Thyroid gland (tissue), 4 donors: ENCODE measurements around the gene TMEM52. TPM values are rescaled to one million over a fixed set of nuclear protein-coding genes. Genes with fewer than 3 reads are reported as not detected.

Source experiments
- DNase-seq, 2 donors: peaks; one replicate each; pipeline ENCODE4 v3.0.0-alpha.2; 2019
- H3K27ac ChIP-seq, 3 donors: fragments of 200-600 bp; sonication (generic); 1 replicate in 2 of 3; 2 replicates in 1 of 3; pipeline ENCODE4 v1.5.1; 2016 to 2019; ENCODE audit warnings: mild to moderate bottlenecking in 1 of 3, moderate library complexity in 1 of 3
- H3K27me3 ChIP-seq: fragments of 200-600 bp; sonication (generic); one replicate; pipeline ENCODE4 v1.5.1; 2019
- H3K36me3 ChIP-seq, 2 donors: fragments of 200-600 bp; sonication (generic); one replicate each; pipeline ENCODE4 v1.5.1; 2016 to 2019
- H3K4me1 ChIP-seq, 2 donors: fragments of 200-600 bp; sonication (generic); one replicate each; pipeline ENCODE4 v1.5.1; 2017 to 2019
- H3K4me3 ChIP-seq, 3 donors: fragments of 200-600 bp; sonication (generic); replicated peaks in 1 of 3; 1 replicate in 2 of 3; 2 replicates in 1 of 3; pipeline ENCODE4 v1.5.1; 2016; ENCODE audit warnings: mild to moderate bottlenecking in 1 of 3
- H3K9me3 ChIP-seq: fragments of 200-600 bp; sonication (generic); one replicate; pipeline ENCODE4 v1.5.1; 2017
- CTCF ChIP-seq, 6 experiments: fragments of 200-600 bp in 3 of 6; fragments of 450-650 bp in 3 of 6; sonication (generic) in 3 of 6; IDR thresholded peaks; one replicate each; pipeline ENCODE4 v1.5.1; 2016 to 2019; ENCODE audit warnings: antibody characterized with exemption in 6 of 6, mild to moderate bottlenecking in 2 of 6, inconsistent platforms in 1 of 6, moderate library complexity in 1 of 6
- POLR2A ChIP-seq, 2 donors: fragments of 450-650 bp; IDR thresholded peaks; one replicate each; pipeline ENCODE4 v1.6.1; 2017; ENCODE audit warnings: antibody characterized with exemption in 2 of 2, mild to moderate bottlenecking in 2 of 2, moderate library complexity in 1 of 2
- WGBS, 2 donors: methylation state at CpG; one replicate each; pipeline ENCODE4 v1.1.5; 2017; 5-methylcytosine and 5-hydroxymethylcytosine counted together
- intact Hi-C: fragments of 100-400 bp; cut with DNase I; formaldehyde crosslinking; loops from one replicate; pipeline ENCODE4 v1.15.1; 2023
- total RNA-seq, 4 donors: library from RNA; depleted of rRNA; stranded (reverse); fragments of >200 nt; gene quantifications; one replicate each; pipeline ENCODE4 v1.2.3, GENCODE V29; 2016

Gene TMEM52
- total RNA-seq, 4 donors from 2014 or later = not detected

- Histone ChIP-seq H3K27me3 (no peaks in the 10 kb centered on the region), H3K36me3 (no peaks in the 10 kb centered on the region), H3K9me3 (no peaks in the 10 kb centered on the region), H3K27ac (no peak overlapping the region), H3K4me3 (no peak overlapping the region), H3K4me1 (no peaks in the 10 kb centered on the region)
- WGBS, 2 donors = 78 to 92% methylated on average over 10 to 12 of the region's 13 CpGs
- TF ChIP-seq POLR2A (IDR thresholded peaks at IDR 0.05) (no peak), CTCF (IDR thresholded peaks at IDR 0.05) (no peak)
- intact Hi-C loops = no loop called here
- no peak for DNase-seq
Measured at GRCh38 chr1:1901641-1902294, 17.3 kb downstream of the TMEM52 start.

GRCh38 chr1:1900883-1901640 is 18.0 kb downstream of the TMEM52 start:
- H3K4me1 ChIP-seq = no peaks in the 10 kb centered on the region
- no peaks in the 10 kb centered on the region for H3K27me3 ChIP-seq
- TF ChIP-seq POLR2A (IDR thresholded peaks at IDR 0.05) = no peak
- TF ChIP-seq CTCF (IDR thresholded peaks at IDR 0.05) = no peak
- H3K36me3 ChIP-seq = no peaks in the 10 kb centered on the region
- intact Hi-C loops = no loop called here
- DNase-seq = no peak
- whole genome bisulfite sequencing, 2 donors = 79 to 89% methylated on average over 7 of the region's 14 CpGs
- H3K9me3 ChIP-seq = no peaks in the 10 kb centered on the region
- H3K27ac ChIP-seq = no peak overlapping the region
- no peak overlapping the region for H3K4me3 ChIP-seq

- TF ChIP-seq POLR2A (IDR thresholded peaks at IDR 0.05) (no peak), CTCF (IDR thresholded peaks at IDR 0.05) (no peak)
- H3K27me3 ChIP-seq = no peaks in the 10 kb centered on the region
- H3K4me1 ChIP-seq = peaks cover 2 to 4% of the 10 kb centered on the region in 2 donors
- no peak overlapping the region for H3K4me3 ChIP-seq
- intact Hi-C loops = no loop called here
- H3K27ac ChIP-seq = no peak overlapping the region
- H3K9me3 ChIP-seq = no peaks in the 10 kb centered on the region
- no peak for DNase-seq
- WGBS, 2 donors = 90 to 93% methylated on average over 9 of the region's 9 CpGs
- no peaks in the 10 kb centered on the region for H3K36me3 ChIP-seq
Measured at GRCh38 chr1:1899967-1900327, 19.1 kb downstream of the TMEM52 start.

GRCh38 chr1:1899266-1899966 is 19.7 kb downstream of the TMEM52 start:
- Histone ChIP-seq H3K4me1 (peaks cover 7 to 10% of the 10 kb centered on the region in 2 donors), H3K9me3 (no peaks in the 10 kb centered on the region), H3K27me3 (no peaks in the 10 kb centered on the region), H3K27ac (no peak overlapping the region), H3K4me3 (no peak overlapping the region), H3K36me3 (no peaks in the 10 kb centered on the region)
- DNase-seq = no peak
- 58 to 68% methylated on average over 4 to 13 of the region's 16 CpGs for WGBS, 2 donors
- intact Hi-C loops = no loop called here
- no peak for TF ChIP-seq CTCF (IDR thresholded peaks at IDR 0.05)
- TF ChIP-seq POLR2A (IDR thresholded peaks at IDR 0.05) = no peak
